GM12875 (cell line): ENCODE results near the gene DCBLD1.

Experiments used
- H3K4me3 ChIP-seq: one replicate; pipeline ENCODE4 v1.5.1; 2011; ENCODE audit warnings: low read depth, low read length, control low read depth
- TF ChIP-seq, protein P1 (sequence below): IDR thresholded peaks from 2 replicates; pipeline ENCODE4 v1.5.1; 2011; ENCODE audit warnings: low read depth, mild to moderate bottlenecking, control low read depth, inconsistent platforms, low read length, moderate library complexity, borderline replicate concordance; ENCODE audit not compliant: insufficient read depth

Gene DCBLD1

DNA sequence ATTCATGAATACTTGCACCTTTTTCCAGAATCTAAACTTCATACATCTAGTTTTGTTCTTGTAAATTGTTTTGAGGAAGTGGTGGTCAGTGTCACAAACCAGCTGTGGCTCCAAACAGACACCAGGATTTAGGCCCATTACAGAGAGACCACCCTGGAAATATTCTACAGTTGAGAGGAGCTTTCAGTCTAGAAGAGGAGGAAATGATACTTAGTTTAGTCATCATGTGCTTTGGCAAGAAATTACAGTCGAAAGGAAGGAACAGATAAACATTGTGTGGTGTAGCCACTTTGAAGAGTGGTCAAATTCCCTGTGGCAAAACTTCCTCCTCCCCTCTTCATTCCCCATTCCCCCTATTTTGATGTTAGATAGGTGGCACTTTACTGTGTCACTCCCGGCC, 15.7 kb downstream of the DCBLD1 start:
- TF ChIP-seq, protein P1, sequence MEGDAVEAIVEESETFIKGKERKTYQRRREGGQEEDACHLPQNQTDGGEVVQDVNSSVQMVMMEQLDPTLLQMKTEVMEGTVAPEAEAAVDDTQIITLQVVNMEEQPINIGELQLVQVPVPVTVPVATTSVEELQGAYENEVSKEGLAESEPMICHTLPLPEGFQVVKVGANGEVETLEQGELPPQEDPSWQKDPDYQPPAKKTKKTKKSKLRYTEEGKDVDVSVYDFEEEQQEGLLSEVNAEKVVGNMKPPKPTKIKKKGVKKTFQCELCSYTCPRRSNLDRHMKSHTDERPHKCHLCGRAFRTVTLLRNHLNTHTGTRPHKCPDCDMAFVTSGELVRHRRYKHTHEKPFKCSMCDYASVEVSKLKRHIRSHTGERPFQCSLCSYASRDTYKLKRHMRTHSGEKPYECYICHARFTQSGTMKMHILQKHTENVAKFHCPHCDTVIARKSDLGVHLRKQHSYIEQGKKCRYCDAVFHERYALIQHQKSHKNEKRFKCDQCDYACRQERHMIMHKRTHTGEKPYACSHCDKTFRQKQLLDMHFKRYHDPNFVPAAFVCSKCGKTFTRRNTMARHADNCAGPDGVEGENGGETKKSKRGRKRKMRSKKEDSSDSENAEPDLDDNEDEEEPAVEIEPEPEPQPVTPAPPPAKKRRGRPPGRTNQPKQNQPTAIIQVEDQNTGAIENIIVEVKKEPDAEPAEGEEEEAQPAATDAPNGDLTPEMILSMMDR, result no peak

GRCh38 chr6:117501722-117502121, 19.2 kb downstream of the DCBLD1 start:
- H3K4me3 ChIP-seq, result no peak overlapping the region
- TF ChIP-seq, protein P1, result no peak

More for the DNA sequence above, 15.7 kb downstream of the DCBLD1 start:
- no peak overlapping the region for H3K4me3 ChIP-seq

DNA sequence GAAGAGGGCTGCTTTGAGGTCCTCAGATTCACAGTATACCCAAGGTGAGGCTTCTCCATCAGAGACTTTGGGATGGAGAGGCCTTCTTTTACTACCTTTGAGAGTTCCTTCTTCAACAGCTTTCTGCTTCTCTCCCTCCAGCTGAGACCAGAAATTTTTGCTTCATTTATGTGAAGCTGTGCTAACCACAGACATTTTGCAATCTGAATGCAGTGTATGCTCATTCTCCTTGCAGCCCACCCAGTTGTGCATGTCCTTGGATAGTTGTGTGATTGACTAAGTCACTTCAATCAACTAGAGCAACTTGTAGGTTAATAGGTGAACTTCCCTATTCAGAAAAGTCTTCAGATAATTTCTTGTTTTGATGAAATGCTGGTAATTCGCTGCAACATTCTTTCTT, 20.1 kb downstream of the DCBLD1 start:
- TF ChIP-seq, protein P1, result no peak

GRCh38 chr6:117503211-117503610, 20.7 kb downstream of the DCBLD1 start:
- no peak overlapping the region for H3K4me3 ChIP-seq
- TF ChIP-seq, protein P1, result no peak

More for the DNA sequence above, 20.1 kb downstream of the DCBLD1 start:
- no peak overlapping the region for H3K4me3 ChIP-seq

DNA sequence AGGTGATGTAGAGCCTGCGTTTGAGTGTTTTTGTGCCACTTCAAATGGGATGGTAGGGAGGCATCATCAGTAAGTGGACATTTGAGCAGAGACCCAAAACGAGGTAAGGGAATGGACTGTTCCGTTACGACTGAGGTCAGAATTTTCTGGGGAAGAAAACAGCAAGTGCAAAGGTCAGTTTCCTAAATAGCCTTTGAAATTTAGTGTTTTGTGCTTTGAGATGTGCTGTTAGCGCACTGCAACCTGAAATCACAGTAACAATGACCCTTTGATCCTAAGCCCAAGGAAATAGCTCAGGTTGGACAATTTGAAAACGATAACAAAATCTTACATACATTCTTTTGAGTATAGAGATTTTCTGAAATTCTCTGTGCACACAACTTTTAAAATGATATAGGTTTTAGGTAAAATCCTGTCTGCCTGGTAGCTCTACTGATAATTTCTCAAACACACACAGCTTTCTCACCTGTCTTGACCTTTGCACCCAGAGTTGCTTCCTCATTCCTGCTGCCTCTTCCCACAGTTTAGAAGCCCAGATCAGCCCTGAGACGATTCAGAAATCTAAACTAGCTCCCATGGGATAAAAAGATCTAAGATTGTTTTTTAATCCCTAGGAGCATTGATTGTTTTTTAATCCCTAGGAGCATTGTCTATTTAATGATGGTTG, 22.1 kb downstream of the DCBLD1 start:
- TF ChIP-seq, protein P1, result no peak
- no peak overlapping the region for H3K4me3 ChIP-seq

DNA sequence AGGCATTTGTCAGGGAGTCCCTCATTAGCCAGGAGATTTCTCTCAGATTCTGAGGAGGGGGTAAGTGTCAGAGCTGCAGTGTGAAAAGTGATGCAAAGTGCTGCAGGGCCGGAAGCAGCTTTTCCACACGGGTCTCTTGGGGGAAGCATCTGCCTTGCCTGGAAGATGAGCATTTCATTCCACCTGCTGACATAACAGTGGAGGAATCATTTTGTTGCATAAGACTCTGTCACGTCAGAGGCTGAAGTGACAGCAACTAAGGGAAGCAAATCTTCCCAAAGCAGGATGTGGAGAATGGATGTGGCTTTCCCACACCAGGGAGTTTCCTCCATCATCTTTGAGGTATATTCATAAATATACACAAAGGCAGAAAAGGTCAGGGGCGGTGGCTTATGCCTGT, 22.8 kb downstream of the DCBLD1 start:
- H3K4me3 ChIP-seq, result no peak overlapping the region
- TF ChIP-seq, protein P1, result no peak

GRCh38 chr6:117506180-117506835, 23.8 kb downstream of the DCBLD1 start:
- TF ChIP-seq, protein P1, result no peak
- no peak overlapping the region for H3K4me3 ChIP-seq
